DMS53 (cell line): Measurements from ENCODE around the gene AAR2.

Experiments used
- DNase-seq: peaks from one replicate; lab custom pipeline; 2025; lab: John Stamatoyannopoulos, UW

AAR2 gene

GRCh38 chr20:36218380-36219064, 17.8 kb upstream of the AAR2 start:
- DNase-seq = no peak

- DNase-seq = no peak
These were observed 16.5 kb upstream of the AAR2 start for GRCh38 chr20:36219671-36220220.

- DNase-seq = no peak
These were observed 10.6 kb upstream of the AAR2 start for GRCh38 chr20:36225666-36226065.

GRCh38 chr20:36228770-36229169, 7.5 kb upstream of the AAR2 start:
- no peak for DNase-seq

- DNase-seq = no peak
These were observed 6.3 kb upstream of the AAR2 start for GRCh38 chr20:36230019-36230418.

GRCh38 chr20:36231331-36231730, 4.9 kb upstream of the AAR2 start:
- no peak for DNase-seq

GRCh38 chr20:36234771-36235320, 1.4 kb upstream of the AAR2 start:
- no peak for DNase-seq

- DNase-seq = no peak
These were observed 476 bp downstream of the AAR2 start for GRCh38 chr20:36236786-36237121.

GRCh38 chr20:36237477-36237876, 1.2 kb downstream of the AAR2 start:
- DNase-seq = no peak

- DNase-seq = no peak
These were observed 1.9 kb downstream of the AAR2 start for GRCh38 chr20:36238153-36238552.

GRCh38 chr20:36238760-36239159, 2.5 kb downstream of the AAR2 start:
- DNase-seq = no peak

GRCh38 chr20:36240076-36240475, 3.8 kb downstream of the AAR2 start:
- DNase-seq = no peak

- no peak for DNase-seq
These were observed 5.4 kb downstream of the AAR2 start for GRCh38 chr20:36241678-36242077.

GRCh38 chr20:36243726-36244125, 7.4 kb downstream of the AAR2 start:
- no peak for DNase-seq

- DNase-seq = no peak
These were observed 10.1 kb downstream of the AAR2 start for GRCh38 chr20:36246401-36246800.

GRCh38 chr20:36248836-36249235, 12.6 kb downstream of the AAR2 start:
- DNase-seq = no peak

- no peak for DNase-seq
These were observed 13.2 kb downstream of the AAR2 start for GRCh38 chr20:36249450-36249849.

- DNase-seq = no peak
These were observed 15.1 kb downstream of the AAR2 start for GRCh38 chr20:36251426-36251825.

- DNase-seq = no peak
These were observed 16.2 kb downstream of the AAR2 start for GRCh38 chr20:36252511-36252910.

- no peak for DNase-seq
These were observed 16.8 kb downstream of the AAR2 start for GRCh38 chr20:36253036-36253435.

- no peak for DNase-seq
These were observed 17.8 kb downstream of the AAR2 start for GRCh38 chr20:36254076-36254475.

GRCh38 chr20:36255445-36255844, 19.2 kb downstream of the AAR2 start:
- DNase-seq = no peak

GRCh38 chr20:36259177-36260061, 23.1 kb downstream of the AAR2 start:
- DNase-seq = no peak
